IgD-negative memory B cell (primary cell): ENCODE results near the gene PLEKHH2. TPM values are rescaled to one million over a fixed set of nuclear protein-coding genes. Genes with fewer than 3 reads are reported as not detected.

Experiments used
- H3K27ac Mint-ChIP-seq, 3 donors: one replicate each; pipeline ENCODE4 v1.8.0; 2020 to 2022; ENCODE audit warnings: mild to moderate bottlenecking in 3 of 3, mixed read lengths in 3 of 3, moderate library complexity in 1 of 3
- H3K27me3 Mint-ChIP-seq: one replicate; pipeline ENCODE4 v1.8.0; 2021; ENCODE audit warnings: mixed read lengths
- H3K36me3 Mint-ChIP-seq: one replicate; pipeline ENCODE4 v1.8.0; 2020; ENCODE audit warnings: mild to moderate bottlenecking, mixed read lengths
- H3K4me1 Mint-ChIP-seq, 3 donors: one replicate each; pipeline ENCODE4 v1.8.0; 2020 to 2022; ENCODE audit warnings: mixed read lengths in 3 of 3, mild to moderate bottlenecking in 1 of 3
- H3K4me3 Mint-ChIP-seq, 4 donors: one replicate each; pipeline ENCODE4 v1.8.0; 2020 to 2022; ENCODE audit warnings: mild to moderate bottlenecking in 4 of 4, mixed read lengths in 4 of 4, moderate library complexity in 3 of 4
- H3K9me3 Mint-ChIP-seq, 3 donors: one replicate each; pipeline ENCODE4 v1.8.0; 2020 to 2021; ENCODE audit warnings: mixed read lengths in 3 of 3, mild to moderate bottlenecking in 1 of 3
- polyA plus RNA-seq: library from polyadenylated mRNA; unstranded; fragments of 300-500 nt; fragmentation: Illumina TruSeq; gene quantifications from one replicate; pipeline ENCODE4 v1.2.3, GENCODE V29; 2021

Gene PLEKHH2
- polyA plus RNA-seq, 1 donor from 2014 or later, result 0.46 TPM

- H3K9me3 Mint-ChIP-seq, result no peaks in the 10 kb centered on the region
- H3K27me3 Mint-ChIP-seq, result no peaks in the 10 kb centered on the region
- H3K4me3 Mint-ChIP-seq, result no peak overlapping the region
- H3K36me3 Mint-ChIP-seq, result peaks cover 6% of the 10 kb centered on the region
- peaks cover 10 to 12% (median 11%) of the 10 kb centered on the region in 3 donors for H3K4me1 Mint-ChIP-seq
- H3K27ac Mint-ChIP-seq, result no peak overlapping the region
These were observed 141.2 kb downstream of the PLEKHH2 start for GRCh38 chr2:43778233-43778632.

- H3K9me3 Mint-ChIP-seq, result no peaks in the 10 kb centered on the region
- H3K27ac Mint-ChIP-seq, result no peak overlapping the region
- peaks cover 8% of the 10 kb centered on the region for H3K36me3 Mint-ChIP-seq
- no peak overlapping the region for H3K4me3 Mint-ChIP-seq
- no peaks in the 10 kb centered on the region for H3K4me1 Mint-ChIP-seq
- H3K27me3 Mint-ChIP-seq, result no peaks in the 10 kb centered on the region
These were observed 150.8 kb downstream of the PLEKHH2 start for GRCh38 chr2:43787895-43788294.

- H3K27me3 Mint-ChIP-seq, result no peaks in the 10 kb centered on the region
- H3K4me1 Mint-ChIP-seq, result no peaks in the 10 kb centered on the region
- no peaks in the 10 kb centered on the region for H3K9me3 Mint-ChIP-seq
- peaks cover 8% of the 10 kb centered on the region for H3K36me3 Mint-ChIP-seq
- no peak overlapping the region for H3K27ac Mint-ChIP-seq
- H3K4me3 Mint-ChIP-seq, result no peak overlapping the region
These were observed 151.6 kb downstream of the PLEKHH2 start for GRCh38 chr2:43788646-43789045.

- Mint-ChIP-seq H3K27ac (peak overlapping the region in 1 of 3 donors; percentile 18), H3K4me3 (no peak overlapping the region), H3K27me3 (no peaks in the 10 kb centered on the region), H3K9me3 (no peaks in the 10 kb centered on the region), H3K4me1 (no peaks in the 10 kb centered on the region), H3K36me3 (peaks cover 7% of the 10 kb centered on the region)
These were observed 153.1 kb downstream of the PLEKHH2 start for GRCh38 chr2:43790147-43790546.

GRCh38 chr2:43791035-43791765 lies 154.1 kb downstream of the PLEKHH2 start:
- H3K4me3 Mint-ChIP-seq, result no peak overlapping the region
- H3K4me1 Mint-ChIP-seq, result no peaks in the 10 kb centered on the region
- peaks cover 11% of the 10 kb centered on the region for H3K36me3 Mint-ChIP-seq
- no peaks in the 10 kb centered on the region for H3K9me3 Mint-ChIP-seq
- no peaks in the 10 kb centered on the region for H3K27me3 Mint-ChIP-seq
- no peak overlapping the region for H3K27ac Mint-ChIP-seq

- H3K27me3 Mint-ChIP-seq, result no peaks in the 10 kb centered on the region
- H3K4me3 Mint-ChIP-seq, result no peak overlapping the region
These were observed 155.6 kb downstream of the PLEKHH2 start for GRCh38 chr2:43792653-43793052.

DNA sequence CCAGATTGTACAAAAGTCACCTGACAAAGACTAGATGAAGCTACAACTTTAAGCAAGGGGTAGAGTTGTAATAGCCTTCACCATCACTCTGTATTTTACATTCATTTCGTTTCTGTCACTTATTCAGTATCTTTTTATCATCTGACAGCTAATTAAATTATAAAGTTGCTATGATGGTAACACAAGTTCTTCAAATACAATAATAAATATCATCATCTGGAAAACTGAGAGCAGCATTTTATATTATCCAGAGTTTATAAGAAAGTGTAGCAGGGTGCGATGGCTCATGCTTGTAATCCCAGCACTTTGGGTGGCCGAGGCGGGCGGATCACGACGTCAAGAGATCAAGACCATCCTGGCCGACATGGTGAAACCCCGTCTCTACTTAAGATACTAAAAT lies 157.9 kb downstream of the PLEKHH2 start:
- no peaks in the 10 kb centered on the region for H3K4me1 Mint-ChIP-seq
- peaks cover 8% of the 10 kb centered on the region for H3K36me3 Mint-ChIP-seq

More at GRCh38 chr2:43792653-43793052, 155.6 kb downstream of the PLEKHH2 start:
- no peaks in the 10 kb centered on the region for H3K9me3 Mint-ChIP-seq
- peaks cover 11% of the 10 kb centered on the region for H3K36me3 Mint-ChIP-seq
- H3K27ac Mint-ChIP-seq, result no peak overlapping the region
- H3K4me1 Mint-ChIP-seq, result no peaks in the 10 kb centered on the region

DNA sequence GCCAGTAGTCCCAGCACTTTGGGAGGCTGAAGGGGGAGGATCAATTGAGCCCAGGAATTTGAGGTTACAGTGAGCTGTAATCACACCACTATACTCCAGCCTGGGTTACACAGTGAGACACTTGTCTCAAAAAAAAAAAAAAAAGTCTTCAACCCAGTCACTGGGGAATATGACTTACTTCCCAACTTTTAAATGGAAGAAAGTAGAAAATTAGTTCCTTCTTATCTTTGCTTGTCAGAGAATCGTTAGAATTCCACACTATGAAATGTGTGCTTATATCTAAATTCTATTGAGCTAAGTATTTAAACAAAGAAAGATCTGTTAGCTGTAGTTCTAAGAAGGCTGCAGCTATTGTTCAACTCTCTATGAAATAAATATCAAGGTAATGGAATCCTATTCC lies 159.1 kb downstream of the PLEKHH2 start:
- Mint-ChIP-seq H3K27me3 (no peaks in the 10 kb centered on the region), H3K27ac (no peak overlapping the region), H3K9me3 (no peaks in the 10 kb centered on the region)

More for the DNA sequence above, 157.9 kb downstream of the PLEKHH2 start:
- Mint-ChIP-seq H3K9me3 (no peaks in the 10 kb centered on the region), H3K4me3 (no peak overlapping the region), H3K27ac (no peak overlapping the region), H3K27me3 (no peaks in the 10 kb centered on the region)

GRCh38 chr2:43798300-43798699 lies 161.2 kb downstream of the PLEKHH2 start:
- no peak overlapping the region for H3K27ac Mint-ChIP-seq
- no peaks in the 10 kb centered on the region for H3K4me1 Mint-ChIP-seq
- no peaks in the 10 kb centered on the region for H3K27me3 Mint-ChIP-seq
- no peaks in the 10 kb centered on the region for H3K9me3 Mint-ChIP-seq
- H3K36me3 Mint-ChIP-seq, result peaks cover 11% of the 10 kb centered on the region
- no peak overlapping the region for H3K4me3 Mint-ChIP-seq

More for the DNA sequence above, 159.1 kb downstream of the PLEKHH2 start:
- H3K36me3 Mint-ChIP-seq, result peaks cover 3% of the 10 kb centered on the region
- peak overlapping the region in 1 of 4 donors; percentile 2 for H3K4me3 Mint-ChIP-seq
- no peaks in the 10 kb centered on the region for H3K4me1 Mint-ChIP-seq

- no peaks in the 10 kb centered on the region for H3K4me1 Mint-ChIP-seq
- no peaks in the 10 kb centered on the region for H3K9me3 Mint-ChIP-seq
- H3K36me3 Mint-ChIP-seq, result peaks cover 15% of the 10 kb centered on the region
- no peaks in the 10 kb centered on the region for H3K27me3 Mint-ChIP-seq
- no peak overlapping the region for H3K27ac Mint-ChIP-seq
- H3K4me3 Mint-ChIP-seq, result no peak overlapping the region
These were observed 163.8 kb downstream of the PLEKHH2 start for GRCh38 chr2:43800894-43801293.

- no peaks in the 10 kb centered on the region for H3K9me3 Mint-ChIP-seq
- H3K36me3 Mint-ChIP-seq, result peaks cover 14% of the 10 kb centered on the region
- no peaks in the 10 kb centered on the region for H3K4me1 Mint-ChIP-seq
- no peak overlapping the region for H3K27ac Mint-ChIP-seq
- H3K27me3 Mint-ChIP-seq, result no peaks in the 10 kb centered on the region
- no peak overlapping the region for H3K4me3 Mint-ChIP-seq
These were observed 165.1 kb downstream of the PLEKHH2 start for GRCh38 chr2:43802135-43802534.

DNA sequence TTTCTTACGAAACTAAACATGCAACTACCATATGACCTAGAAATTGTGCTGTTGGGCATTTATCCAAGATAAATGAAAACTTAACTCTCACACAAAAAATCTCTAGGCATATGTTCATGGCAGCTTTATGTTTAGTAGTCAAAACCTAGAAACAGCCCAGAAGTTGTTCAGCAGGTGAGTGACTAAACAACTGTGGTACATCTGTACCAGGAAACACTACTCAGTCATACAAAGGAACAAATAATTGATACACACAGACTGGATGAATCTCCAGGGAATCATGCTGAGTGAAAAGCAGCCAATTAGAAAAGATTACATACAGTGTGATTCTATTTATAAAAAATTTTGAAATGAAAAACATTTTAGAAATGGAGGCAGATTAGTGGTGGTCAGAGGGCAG lies 166.1 kb downstream of the PLEKHH2 start:
- H3K4me1 Mint-ChIP-seq, result no peaks in the 10 kb centered on the region
- H3K4me3 Mint-ChIP-seq, result no peak overlapping the region
- H3K36me3 Mint-ChIP-seq, result peaks cover 14% of the 10 kb centered on the region
- H3K9me3 Mint-ChIP-seq, result no peaks in the 10 kb centered on the region
- H3K27ac Mint-ChIP-seq, result no peak overlapping the region
- no peaks in the 10 kb centered on the region for H3K27me3 Mint-ChIP-seq

GRCh38 chr2:43806719-43807031 lies 169.6 kb downstream of the PLEKHH2 start:
- Mint-ChIP-seq H3K4me1 (no peaks in the 10 kb centered on the region), H3K27me3 (no peaks in the 10 kb centered on the region), H3K36me3 (peaks cover 14% of the 10 kb centered on the region), H3K27ac (no peak overlapping the region), H3K4me3 (no peak overlapping the region), H3K9me3 (no peaks in the 10 kb centered on the region)

- H3K9me3 Mint-ChIP-seq, result no peaks in the 10 kb centered on the region
- H3K36me3 Mint-ChIP-seq, result peaks cover 1% of the 10 kb centered on the region
- H3K4me1 Mint-ChIP-seq, result no peaks in the 10 kb centered on the region
- no peak overlapping the region for H3K27ac Mint-ChIP-seq
- no peaks in the 10 kb centered on the region for H3K27me3 Mint-ChIP-seq
- H3K4me3 Mint-ChIP-seq, result no peak overlapping the region
These were observed 173.4 kb downstream of the PLEKHH2 start for GRCh38 chr2:43810452-43810851.

- H3K9me3 Mint-ChIP-seq, result no peaks in the 10 kb centered on the region
- H3K36me3 Mint-ChIP-seq, result peaks cover under 1% of the 10 kb centered on the region
- H3K4me3 Mint-ChIP-seq, result no peak overlapping the region
- no peaks in the 10 kb centered on the region for H3K4me1 Mint-ChIP-seq
- no peaks in the 10 kb centered on the region for H3K27me3 Mint-ChIP-seq
- no peak overlapping the region for H3K27ac Mint-ChIP-seq
These were observed 173.8 kb downstream of the PLEKHH2 start for GRCh38 chr2:43810888-43811287.

DNA sequence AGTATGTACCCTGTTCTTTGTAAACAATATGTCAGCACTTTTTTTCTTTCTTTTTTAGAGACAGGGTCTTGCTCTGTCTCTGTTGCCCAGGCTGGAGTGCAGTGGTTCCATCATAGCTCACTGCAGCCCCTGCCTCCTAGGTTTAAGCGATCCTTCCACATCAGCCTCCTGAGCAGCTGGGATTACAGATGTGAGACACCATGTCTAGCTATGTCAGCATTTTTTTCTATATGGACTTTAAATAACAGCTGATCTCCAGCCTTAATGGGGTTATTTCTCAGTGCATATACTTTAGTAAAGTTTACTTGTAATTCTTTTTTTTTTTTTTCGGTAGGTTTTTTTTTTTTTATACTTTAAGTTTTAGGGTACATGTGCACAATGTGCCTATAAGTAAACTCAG lies 174.9 kb downstream of the PLEKHH2 start:
- no peaks in the 10 kb centered on the region for H3K27me3 Mint-ChIP-seq
- no peak overlapping the region for H3K27ac Mint-ChIP-seq
- peaks cover 5% of the 10 kb centered on the region for H3K36me3 Mint-ChIP-seq
- H3K4me3 Mint-ChIP-seq, result no peak overlapping the region
- no peaks in the 10 kb centered on the region for H3K9me3 Mint-ChIP-seq
- H3K4me1 Mint-ChIP-seq, result no peaks in the 10 kb centered on the region
